SHP77 (cell line): ENCODE data around the gene CYB5A.

ENCODE experiments used
- DNase-seq, 2 experiments: peaks; one replicate each; lab custom pipeline; 2025; lab: John Stamatoyannopoulos, UW

Gene CYB5A

GRCh38 chr18:74276609-74277008 lies 15.2 kb downstream of the CYB5A start:
- no peak for DNase-seq

DNA sequence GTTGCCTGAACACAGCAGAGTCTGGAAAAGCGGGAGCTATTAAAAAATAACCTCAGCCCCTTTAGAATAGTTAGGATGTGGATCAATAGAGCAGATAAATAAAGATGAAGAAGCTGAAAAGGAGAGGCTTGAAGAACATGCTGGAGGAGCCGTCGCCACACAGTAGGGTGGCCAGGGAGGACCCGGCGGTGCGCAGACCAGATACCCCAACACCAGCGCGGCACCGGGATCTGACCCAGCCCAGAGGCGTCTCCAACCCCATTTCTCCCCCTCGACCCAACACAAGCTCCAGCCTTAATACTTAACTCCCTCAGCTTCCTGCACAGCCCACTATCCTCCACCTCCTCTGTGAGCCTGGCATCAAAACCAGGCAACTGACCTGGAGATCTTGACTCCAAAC lies 16.0 kb downstream of the CYB5A start:
- no peak for DNase-seq

- DNase-seq = no peak
These were observed 17.1 kb downstream of the CYB5A start for GRCh38 chr18:74274700-74275099.

DNA sequence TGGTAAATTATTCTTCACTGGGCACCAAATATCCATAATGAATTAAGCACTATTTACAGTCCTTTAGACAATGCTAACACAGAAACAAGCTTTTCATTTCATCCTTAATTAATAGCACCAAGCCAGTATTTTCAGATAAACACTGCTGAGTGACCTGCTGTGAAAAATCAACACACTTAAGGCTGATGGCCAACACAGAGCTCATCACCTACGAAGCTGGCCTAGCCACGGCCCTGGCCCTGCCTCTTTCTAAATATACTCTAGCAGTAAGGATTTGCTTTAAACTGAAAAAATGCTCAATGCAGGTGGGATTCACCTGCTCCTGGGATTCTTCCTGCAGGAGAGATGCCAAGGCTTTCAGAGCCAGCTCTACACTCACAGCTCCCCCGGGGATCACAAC lies 18.4 kb downstream of the CYB5A start:
- no peak for DNase-seq

DNA sequence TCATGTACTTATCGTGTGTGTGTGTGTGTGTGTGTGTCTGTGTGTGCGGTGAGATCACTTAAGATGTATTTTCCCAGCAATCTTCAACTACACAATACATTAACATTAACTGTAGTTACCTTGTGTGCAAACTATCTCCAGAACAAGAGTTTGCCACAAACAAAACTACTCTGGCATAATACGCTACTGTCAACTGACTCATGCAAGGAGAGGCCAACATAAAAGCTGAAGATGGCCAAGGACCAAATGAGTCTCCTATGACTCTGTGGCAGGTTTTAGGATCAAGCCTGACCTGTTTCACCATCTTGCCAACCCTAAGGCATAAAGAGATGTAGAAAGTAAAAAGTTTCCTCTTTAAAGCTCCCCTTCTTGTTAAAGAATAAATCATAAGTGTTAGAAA lies 20.1 kb downstream of the CYB5A start:
- DNase-seq = no peak

GRCh38 chr18:74268933-74269620 lies 22.7 kb downstream of the CYB5A start:
- DNase-seq = no peak

GRCh38 chr18:74268175-74268574 lies 23.6 kb downstream of the CYB5A start:
- DNase-seq = no peak

DNA sequence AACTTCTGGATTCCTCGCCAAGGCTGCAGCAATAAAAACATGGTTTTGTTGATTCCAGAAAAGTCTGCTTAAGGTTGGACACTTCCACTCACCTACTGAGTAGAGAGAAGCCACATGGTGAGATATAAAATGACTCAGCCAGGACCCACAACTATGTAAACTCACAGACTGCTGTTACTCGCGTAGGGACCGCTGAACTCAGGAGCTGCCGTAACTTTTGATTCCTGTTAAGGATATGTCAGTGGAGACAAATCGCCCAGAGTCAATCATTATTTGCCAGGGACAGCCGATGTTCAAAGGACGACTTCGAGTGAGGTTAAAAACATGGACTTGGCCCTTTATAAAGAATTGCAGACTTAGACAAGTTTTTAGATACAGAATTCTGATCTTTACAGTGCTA lies 25.6 kb downstream of the CYB5A start:
- no peak for DNase-seq

GRCh38 chr18:74265546-74266098 lies 26.1 kb downstream of the CYB5A start:
- no peak for DNase-seq

DNA sequence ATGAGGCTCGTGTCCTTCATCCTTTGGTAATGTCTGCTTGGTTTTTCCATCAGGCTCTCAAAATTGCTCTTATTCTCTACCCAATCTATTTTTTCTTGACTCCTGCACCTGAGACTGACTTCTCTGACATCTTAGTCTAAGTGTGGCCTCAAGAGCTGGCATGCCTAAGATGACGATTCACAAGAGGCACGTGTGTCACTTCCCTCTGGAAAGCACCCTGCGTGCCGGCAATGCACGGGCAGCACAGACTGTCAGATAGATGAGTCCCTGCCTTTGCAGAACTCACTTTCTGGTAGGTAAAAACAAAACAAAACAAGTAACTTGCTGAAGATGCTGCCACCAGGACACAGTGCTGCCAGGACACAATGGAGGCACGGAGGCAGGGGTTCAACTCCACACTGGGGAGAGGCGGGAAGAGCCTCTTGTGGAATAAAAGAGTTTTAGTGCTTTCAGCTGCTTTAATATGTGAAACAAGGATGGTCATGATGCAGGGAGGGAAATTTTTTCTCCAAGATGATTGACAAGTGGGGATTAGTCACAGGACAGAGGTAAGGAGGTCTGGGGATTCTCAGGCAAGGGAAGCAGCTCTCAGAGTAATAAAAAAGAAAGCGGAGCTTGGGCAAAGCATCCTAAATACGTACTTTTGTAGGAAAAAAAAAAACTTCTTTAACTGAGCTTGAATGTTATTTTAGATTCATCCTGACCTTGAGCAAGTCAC lies 27.3 kb downstream of the CYB5A start:
- no peak for DNase-seq

- DNase-seq = no peak
These were observed 30.6 kb downstream of the CYB5A start for GRCh38 chr18:74261053-74261713.

DNA sequence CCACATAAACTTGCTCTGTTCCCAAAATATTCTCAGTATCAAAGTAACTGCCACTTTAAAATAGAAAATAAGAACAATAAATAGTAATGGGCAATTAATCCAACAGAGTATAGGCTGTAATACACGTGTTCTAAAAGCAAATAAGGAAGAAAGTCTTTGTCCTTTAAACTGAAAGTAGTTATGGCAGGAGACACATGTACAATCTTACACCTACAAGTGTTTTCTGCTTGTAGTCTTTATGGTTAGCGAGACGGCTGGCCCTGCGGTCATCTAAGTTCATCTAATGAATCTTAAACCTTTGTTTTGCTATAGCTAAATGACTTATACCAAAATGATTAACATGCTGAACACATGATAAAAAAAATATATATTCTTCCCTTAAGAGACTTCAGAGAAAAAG lies 32.4 kb downstream of the CYB5A start:
- no peak for DNase-seq

GRCh38 chr18:74257083-74257482 lies 34.7 kb downstream of the CYB5A start:
- no peak for DNase-seq

- no peak for DNase-seq
These were observed 35.6 kb downstream of the CYB5A start for GRCh38 chr18:74256190-74256589.

DNA sequence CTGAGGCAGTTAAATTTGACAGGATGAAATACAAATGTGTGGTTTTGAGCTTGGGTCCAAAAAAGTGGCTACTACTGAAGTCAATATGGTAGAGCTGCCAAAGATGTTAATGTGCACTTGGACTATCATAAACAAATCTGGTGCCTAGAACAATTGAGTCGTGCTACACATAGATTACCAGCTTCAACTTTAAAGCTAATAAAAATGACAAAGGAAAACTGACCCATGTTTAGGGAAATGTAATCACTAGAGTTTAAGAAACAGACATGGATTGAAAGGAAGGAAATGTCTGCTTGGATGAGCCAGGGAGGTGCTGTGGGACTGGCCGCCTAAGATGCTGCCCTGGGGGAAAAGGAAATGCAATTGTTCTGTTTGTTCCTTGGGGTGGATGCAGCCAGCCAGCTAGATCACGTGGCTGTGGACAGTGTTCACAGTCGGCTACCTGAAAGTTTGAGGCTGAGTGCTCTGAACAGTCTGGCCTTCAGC lies 36.6 kb downstream of the CYB5A start:
- no peak for DNase-seq

DNA sequence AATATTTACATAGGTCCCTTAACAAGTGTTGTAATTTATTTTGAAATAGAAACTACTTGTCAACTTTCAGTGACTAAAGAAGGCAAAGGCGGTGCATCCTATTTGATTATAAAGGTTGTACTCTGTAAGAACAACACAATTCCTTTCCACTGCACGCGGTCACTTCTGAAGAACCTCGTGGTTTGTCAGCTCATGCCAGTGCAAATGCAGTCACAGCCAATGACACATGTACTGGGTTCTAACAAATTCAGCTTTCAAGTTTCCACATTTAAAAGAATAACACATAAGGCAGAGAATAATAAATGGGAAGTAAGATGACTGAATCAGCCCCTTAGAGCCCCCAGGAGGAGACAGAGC lies 39.7 kb downstream of the CYB5A start:
- DNase-seq = no peak

DNA sequence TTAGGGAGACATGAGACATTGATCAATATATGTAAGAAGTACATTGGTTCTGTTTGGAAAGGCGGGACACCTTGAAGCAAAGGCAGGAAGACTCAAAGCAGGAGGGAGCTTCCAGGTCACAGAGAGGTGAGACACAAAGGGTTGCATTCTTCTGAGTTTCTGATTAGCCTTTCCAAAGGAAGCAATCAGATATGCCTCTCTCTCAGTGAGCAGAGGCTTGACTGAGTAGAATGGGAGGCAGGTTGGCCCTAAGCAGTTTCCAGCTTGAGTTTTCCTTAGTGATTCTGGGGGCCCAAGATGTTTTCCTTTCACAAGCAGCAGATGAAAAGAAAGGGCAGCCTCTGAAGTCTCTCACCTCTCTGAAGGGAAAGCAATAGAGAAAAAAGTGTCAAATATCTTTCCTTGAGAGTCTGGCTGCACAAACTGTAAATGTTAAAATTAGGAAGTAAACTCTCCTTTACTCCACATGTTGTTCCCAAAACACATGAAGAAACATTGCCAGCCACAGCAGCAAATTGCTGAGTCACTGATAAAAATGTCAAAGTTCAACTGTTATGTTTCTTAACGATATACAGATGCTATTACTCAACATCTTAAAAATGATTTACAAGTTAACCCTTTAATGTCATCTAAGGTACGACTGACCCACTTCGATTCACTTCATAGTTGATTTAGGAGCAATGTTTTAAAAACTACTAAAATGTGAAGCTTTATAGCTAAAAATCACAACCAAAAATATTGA lies 40.3 kb downstream of the CYB5A start:
- DNase-seq = no peak

GRCh38 chr18:74250131-74250530 lies 41.6 kb downstream of the CYB5A start:
- DNase-seq = no peak

- DNase-seq = no peak
These were observed 42.4 kb downstream of the CYB5A start for GRCh38 chr18:74249181-74249968.

- DNase-seq = no peak
These were observed 43.2 kb downstream of the CYB5A start for GRCh38 chr18:74248595-74248994.

DNA sequence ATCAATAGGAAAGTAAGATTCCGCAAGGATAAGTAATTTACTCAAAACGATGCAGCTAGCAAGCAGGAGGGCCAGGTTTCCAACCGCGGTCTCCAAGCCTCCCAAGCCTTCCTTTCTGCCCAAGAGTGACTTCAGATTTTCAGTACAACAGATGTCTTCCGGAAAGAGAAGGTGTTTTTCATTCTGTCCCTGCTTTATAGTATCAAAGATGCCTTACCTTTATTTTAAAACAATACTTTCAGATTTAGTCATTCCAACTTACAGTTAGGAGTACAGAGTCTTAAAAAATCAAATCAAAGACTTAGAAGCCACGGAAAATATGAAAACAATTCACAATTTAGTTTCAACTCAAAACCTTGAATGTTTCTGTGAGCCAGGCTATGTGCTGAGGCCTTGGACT lies 43.6 kb downstream of the CYB5A start:
- no peak for DNase-seq
